Smooth muscle cell (in vitro differentiated cells): ENCODE data around the gene ANXA6. TPM values are rescaled to one million over a fixed set of nuclear protein-coding genes. Genes with fewer than 3 reads are reported as not detected.

Experiments
- DNase-seq: peaks from one replicate; lab custom pipeline; 2025; ENCODE audit not compliant: unreplicated experiment; lab: John Stamatoyannopoulos, UW
- H2AFZ ChIP-seq: fragments of 200-600 bp; sonication (generic); 2 replicates; pipeline ENCODE4 v1.6.0; 2016; ENCODE audit warnings: antibody characterized with exemption, low read depth, mild to moderate bottlenecking
- H3F3A ChIP-seq: fragments of 200-600 bp; sonication (generic); 2 replicates; pipeline ENCODE4 v1.6.0; 2017; ENCODE audit warnings: antibody characterized with exemption, low read depth
- H3K27ac ChIP-seq: fragments of 200-600 bp; sonication (generic); 2 replicates; pipeline ENCODE4 v1.5.1; 2016; ENCODE audit warnings: low read depth, mild to moderate bottlenecking
- H3K27me3 ChIP-seq: fragments of 200-600 bp; sonication (generic); 2 replicates; pipeline ENCODE4 v1.6.1; 2016; ENCODE audit warnings: low read depth, mild to moderate bottlenecking
- H3K36me3 ChIP-seq: fragments of 200-600 bp; sonication (generic); 2 replicates; pipeline ENCODE4 v1.5.1; 2016; ENCODE audit warnings: low read depth
- H3K4me1 ChIP-seq: fragments of 200-600 bp; sonication (generic); 2 replicates; pipeline ENCODE4 v1.5.1; 2016; ENCODE audit warnings: low read depth
- H3K4me2 ChIP-seq: fragments of 200-600 bp; sonication (generic); 2 replicates; pipeline ENCODE4 v1.6.0; 2016; ENCODE audit warnings: mild to moderate bottlenecking
- H3K4me3 ChIP-seq: fragments of 200-600 bp; sonication (generic); 2 replicates; pipeline ENCODE4 v1.5.1; 2016; ENCODE audit warnings: mild to moderate bottlenecking
- H3K79me2 ChIP-seq: fragments of 200-600 bp; sonication (generic); 2 replicates; pipeline ENCODE4 v1.6.0; 2016; ENCODE audit warnings: low read depth, mild to moderate bottlenecking
- H3K9ac ChIP-seq: fragments of 200-600 bp; sonication (generic); 2 replicates; pipeline ENCODE4 v1.6.0; 2016; ENCODE audit warnings: low read depth
- H3K9me3 ChIP-seq: fragments of 200-600 bp; sonication (generic); replicated peaks from 2 replicates; pipeline ENCODE4 v1.5.1; 2016; ENCODE audit warnings: low read depth
- H4K20me1 ChIP-seq: fragments of 200-600 bp; sonication (generic); 2 replicates; pipeline ENCODE4 v1.6.0; 2016; ENCODE audit warnings: low read depth
- CTCF ChIP-seq: fragments of 200-600 bp; sonication (generic); IDR thresholded peaks from 2 replicates; pipeline ENCODE4 v1.5.1; 2017; ENCODE audit warnings: borderline replicate concordance, mild to moderate bottlenecking, antibody characterized with exemption; ENCODE audit not compliant: insufficient read depth, poor library complexity, severe bottlenecking
- WGBS: methylation state at CpG from one replicate; pipeline ENCODE4 v1.1.7; 2016; ENCODE audit warnings: low lambda C conversion rate; 5-methylcytosine and 5-hydroxymethylcytosine counted together
- polyA plus RNA-seq: library from polyadenylated mRNA; unstranded; fragments of >200 nt; fragmentation: Nextera tagmentation; extraction: Ambion mirVana; gene quantifications from 2 replicates; pipeline ENCODE4 v1.2.1, GENCODE V29; 2016
- total RNA-seq: library from RNA; depleted of rRNA; stranded (reverse); fragments of >200 nt; gene quantifications from 2 replicates; pipeline ENCODE4 v1.2.3, GENCODE V29; 2014

Gene ANXA6
- total and polyA plus RNA-seq, 2 experiments from 2014 or later = 264 to 279 TPM

- Histone ChIP-seq H3K27me3 (no peaks in the 10 kb centered on the region), H3K9ac (no peak overlapping the region), H3K4me3 (no peak overlapping the region), H3K36me3 (peaks cover 12% of the 10 kb centered on the region), H4K20me1 (peaks cover 65% of the 10 kb centered on the region), H3K4me2 (no peak overlapping the region), H3K27ac (no peak overlapping the region), H3K4me1 (no peaks in the 10 kb centered on the region), H2AFZ (no peak overlapping the region), H3F3A (no peaks in the 10 kb centered on the region), H3K79me2 (no peaks in the 10 kb centered on the region), H3K9me3 (no peaks in the 10 kb centered on the region)
- DNase-seq = no peak
- TF ChIP-seq CTCF = no peak
- 89% methylated on average over 17 of the region's 17 CpGs for WGBS
Observed at GRCh38 chr5:151123897-151124751, 33.5 kb downstream of the ANXA6 start.

GRCh38 chr5:151122828-151123227, 34.8 kb downstream of the ANXA6 start:
- no peaks in the 10 kb centered on the region for H3K9me3 ChIP-seq
- H3K4me3 ChIP-seq = no peak overlapping the region
- H3K4me2 ChIP-seq = no peak overlapping the region
- DNase-seq = no peak
- H2AFZ ChIP-seq = no peak overlapping the region
- H4K20me1 ChIP-seq = peaks cover 52% of the 10 kb centered on the region
- H3F3A ChIP-seq = peaks cover 4% of the 10 kb centered on the region
- H3K4me1 ChIP-seq = no peaks in the 10 kb centered on the region
- H3K27me3 ChIP-seq = no peaks in the 10 kb centered on the region
- no peaks in the 10 kb centered on the region for H3K79me2 ChIP-seq
- 96% methylated on average over 14 of the region's 14 CpGs for WGBS
- H3K9ac ChIP-seq = no peak overlapping the region
- H3K36me3 ChIP-seq = no peaks in the 10 kb centered on the region
- TF ChIP-seq CTCF = no peak
- H3K27ac ChIP-seq = no peak overlapping the region

DNA sequence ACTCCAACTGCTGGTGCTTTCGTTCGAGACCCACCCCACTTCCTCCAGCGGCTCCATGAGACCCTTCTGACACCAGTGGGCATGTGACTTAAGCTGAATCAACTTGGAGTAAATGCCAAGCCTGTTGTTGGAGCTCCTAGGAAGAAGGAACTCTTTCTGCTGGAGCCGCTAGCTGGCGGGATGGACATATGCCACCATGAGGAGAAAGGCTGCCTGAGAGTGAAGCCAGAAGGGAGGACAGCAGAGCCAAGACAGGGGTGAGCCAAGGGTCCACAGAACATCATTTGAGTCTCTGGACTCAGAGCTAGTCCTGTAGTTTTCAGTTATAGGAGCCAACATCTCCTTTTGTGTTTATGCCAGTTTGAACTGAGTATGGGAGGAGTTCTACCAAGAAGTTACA, 35.9 kb downstream of the ANXA6 start:
- H3K27ac ChIP-seq = no peak overlapping the region
- no peak for TF ChIP-seq CTCF
- H3K4me2 ChIP-seq = no peak overlapping the region
- H3K27me3 ChIP-seq = no peaks in the 10 kb centered on the region
- H4K20me1 ChIP-seq = peaks cover 45% of the 10 kb centered on the region
- H2AFZ ChIP-seq = no peak overlapping the region
- peaks cover 7% of the 10 kb centered on the region for H3F3A ChIP-seq
- DNase-seq = no peak
- no peak overlapping the region for H3K9ac ChIP-seq
- 99% methylated on average over 5 of the region's 5 CpGs for WGBS
- H3K9me3 ChIP-seq = no peaks in the 10 kb centered on the region
- no peaks in the 10 kb centered on the region for H3K79me2 ChIP-seq
- no peaks in the 10 kb centered on the region for H3K4me1 ChIP-seq
- no peaks in the 10 kb centered on the region for H3K36me3 ChIP-seq
- H3K4me3 ChIP-seq = no peak overlapping the region

GRCh38 chr5:151121095-151121494, 36.5 kb downstream of the ANXA6 start:
- H3K27ac ChIP-seq = no peak overlapping the region
- no peak for TF ChIP-seq CTCF
- H3K27me3 ChIP-seq = no peaks in the 10 kb centered on the region
- H3K4me3 ChIP-seq = no peak overlapping the region
- H3F3A ChIP-seq = peaks cover 7% of the 10 kb centered on the region
- WGBS = 98% methylated on average over 2 of the region's 2 CpGs
- H3K9ac ChIP-seq = no peak overlapping the region
- peaks cover 40% of the 10 kb centered on the region for H4K20me1 ChIP-seq
- H2AFZ ChIP-seq = no peak overlapping the region
- H3K4me1 ChIP-seq = no peaks in the 10 kb centered on the region
- no peak overlapping the region for H3K4me2 ChIP-seq
- no peaks in the 10 kb centered on the region for H3K79me2 ChIP-seq
- no peak for DNase-seq
- no peaks in the 10 kb centered on the region for H3K36me3 ChIP-seq
- H3K9me3 ChIP-seq = no peaks in the 10 kb centered on the region
